Peyer's patch (tissue), 4 donors: Measurements from ENCODE around the gene RSRC1.

Source experiments
- POLR2A ChIP-seq, 2 donors: fragments of 450-650 bp; IDR thresholded peaks; one replicate each; pipeline ENCODE4 v1.5.1; 2017; ENCODE audit warnings: antibody characterized with exemption in 2 of 2, mild to moderate bottlenecking in 2 of 2, moderate library complexity in 2 of 2
- TF ChIP-seq, protein P1 (sequence below), 6 experiments: fragments of 450-650 bp in 4 of 6; fragments of 200-600 bp in 2 of 6; sonication (generic) in 1 of 6; IDR thresholded peaks; one replicate each; pipeline ENCODE4 v1.5.1; 2017 to 2019; ENCODE audit warnings: antibody characterized with exemption in 6 of 6, mild to moderate bottlenecking in 3 of 6, moderate library complexity in 1 of 6

DNA sequence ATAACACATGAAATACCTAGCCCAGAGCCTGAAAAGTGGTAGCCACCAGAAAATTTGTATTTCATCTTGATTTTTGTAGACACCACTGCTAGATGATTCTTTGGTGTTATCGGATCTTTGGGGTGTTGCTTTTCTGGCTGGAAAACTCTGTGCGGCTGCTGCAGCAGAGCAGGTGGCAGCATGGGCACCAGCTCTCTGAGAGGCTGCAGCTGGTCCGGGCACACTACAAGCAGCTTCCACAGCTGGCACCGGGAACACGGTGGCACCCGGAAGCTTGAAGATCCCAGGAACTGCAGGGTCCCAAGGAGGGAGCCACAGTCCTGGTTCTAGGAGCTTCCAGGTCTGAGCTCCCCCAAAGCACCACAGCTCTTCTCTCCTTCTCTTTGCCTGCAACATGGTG is 249.4 kb downstream of the RSRC1 start:
- no peak for TF ChIP-seq POLR2A (IDR thresholded peaks at IDR 0.05)
- TF ChIP-seq, protein P1, sequence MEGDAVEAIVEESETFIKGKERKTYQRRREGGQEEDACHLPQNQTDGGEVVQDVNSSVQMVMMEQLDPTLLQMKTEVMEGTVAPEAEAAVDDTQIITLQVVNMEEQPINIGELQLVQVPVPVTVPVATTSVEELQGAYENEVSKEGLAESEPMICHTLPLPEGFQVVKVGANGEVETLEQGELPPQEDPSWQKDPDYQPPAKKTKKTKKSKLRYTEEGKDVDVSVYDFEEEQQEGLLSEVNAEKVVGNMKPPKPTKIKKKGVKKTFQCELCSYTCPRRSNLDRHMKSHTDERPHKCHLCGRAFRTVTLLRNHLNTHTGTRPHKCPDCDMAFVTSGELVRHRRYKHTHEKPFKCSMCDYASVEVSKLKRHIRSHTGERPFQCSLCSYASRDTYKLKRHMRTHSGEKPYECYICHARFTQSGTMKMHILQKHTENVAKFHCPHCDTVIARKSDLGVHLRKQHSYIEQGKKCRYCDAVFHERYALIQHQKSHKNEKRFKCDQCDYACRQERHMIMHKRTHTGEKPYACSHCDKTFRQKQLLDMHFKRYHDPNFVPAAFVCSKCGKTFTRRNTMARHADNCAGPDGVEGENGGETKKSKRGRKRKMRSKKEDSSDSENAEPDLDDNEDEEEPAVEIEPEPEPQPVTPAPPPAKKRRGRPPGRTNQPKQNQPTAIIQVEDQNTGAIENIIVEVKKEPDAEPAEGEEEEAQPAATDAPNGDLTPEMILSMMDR (IDR thresholded peaks at IDR 0.05): no peak
